ENCODE results near the gene LRRFIP2.
"Not testable (repeated sequence)": the region's sequence is repeated elsewhere in the genome, so short reads cannot be mapped to it uniquely, and the experiment has no call there.

LRRFIP2 gene

DNA sequence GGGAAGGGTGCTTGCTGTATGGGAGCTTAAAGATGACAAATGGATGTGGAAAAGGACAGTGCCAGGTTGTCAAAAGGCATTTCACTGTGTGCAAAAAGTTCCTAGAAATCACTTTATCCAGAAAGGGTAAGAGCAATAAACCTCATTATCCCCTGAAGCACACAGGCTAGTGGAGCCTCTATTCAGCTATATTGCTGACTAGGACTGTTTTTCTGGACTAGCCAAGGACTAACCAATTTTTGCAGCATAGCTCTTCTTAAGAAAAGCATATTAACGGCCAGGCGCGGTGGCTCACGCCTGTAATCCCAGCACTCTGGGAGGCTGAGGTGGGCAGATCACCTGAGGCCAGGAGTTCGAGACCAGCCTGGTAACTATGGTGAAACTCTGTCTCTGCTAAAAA is 116.3 kb downstream of the LRRFIP2 start:
- DNase-seq (ENCODE audit: low spot score) = no peak

DNA sequence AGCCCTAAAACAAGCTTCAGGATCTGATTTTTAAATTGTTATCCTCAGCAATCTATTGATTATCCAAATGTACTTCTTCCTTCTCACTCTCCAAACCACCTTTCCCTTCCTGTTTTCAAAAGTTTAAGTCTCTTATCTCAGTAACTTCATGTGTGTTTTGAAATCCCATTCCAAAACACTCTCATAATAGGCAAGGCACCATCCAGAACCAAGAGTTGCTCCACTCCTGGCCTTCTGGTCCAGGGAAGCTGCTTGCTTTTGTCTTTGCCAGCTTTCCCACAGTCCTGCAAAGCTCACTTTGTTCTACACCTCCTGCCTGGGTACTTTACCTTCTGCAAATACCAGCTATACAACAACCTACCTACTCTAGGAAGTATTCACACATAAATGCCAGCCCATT is 117.6 kb downstream of the LRRFIP2 start:
- DNase-seq (ENCODE audit: low spot score) = no peak

DNA sequence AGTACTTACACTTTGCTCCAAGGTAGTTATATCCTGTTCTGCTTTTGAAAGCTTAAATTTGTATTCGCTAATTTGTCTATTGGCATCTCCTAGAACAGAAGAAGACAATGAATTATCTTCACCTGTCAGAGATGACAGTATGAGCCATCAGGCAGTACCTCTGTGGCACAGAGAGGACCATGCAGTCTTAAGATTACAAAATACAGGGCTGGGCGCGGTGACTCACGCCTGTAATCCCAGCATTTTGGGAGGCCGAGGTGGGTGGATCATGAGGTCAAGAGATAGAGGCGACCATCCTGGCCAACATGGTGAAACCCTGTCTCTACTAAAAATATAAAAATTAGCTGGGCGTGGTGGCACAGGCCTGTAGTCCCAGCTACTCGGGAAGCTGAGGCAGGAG is 119.3 kb downstream of the LRRFIP2 start:
- not testable (repeated sequence) for DNase-seq (ENCODE audit: low spot score)

DNA sequence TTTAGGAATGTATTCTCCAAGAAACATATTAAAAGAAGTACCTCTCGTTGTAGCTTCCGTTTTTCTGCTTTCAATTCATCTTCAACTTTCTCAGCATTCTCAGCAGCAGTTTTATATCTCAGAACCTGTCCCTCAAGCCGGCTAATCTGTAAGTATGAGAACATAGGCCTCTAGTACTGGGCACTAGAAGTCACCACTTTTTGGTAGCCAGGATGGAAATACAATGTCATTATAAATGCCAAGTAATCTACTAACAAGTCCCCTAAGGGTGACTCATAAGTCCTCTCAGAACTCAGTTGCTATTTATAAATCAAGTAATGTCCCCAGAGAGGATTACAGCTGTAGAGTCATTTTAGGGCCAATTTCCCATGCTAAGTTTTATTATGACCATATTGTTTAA is 120.0 kb downstream of the LRRFIP2 start:
- peak; percentile 14 for DNase-seq (ENCODE audit: low spot score)

DNA sequence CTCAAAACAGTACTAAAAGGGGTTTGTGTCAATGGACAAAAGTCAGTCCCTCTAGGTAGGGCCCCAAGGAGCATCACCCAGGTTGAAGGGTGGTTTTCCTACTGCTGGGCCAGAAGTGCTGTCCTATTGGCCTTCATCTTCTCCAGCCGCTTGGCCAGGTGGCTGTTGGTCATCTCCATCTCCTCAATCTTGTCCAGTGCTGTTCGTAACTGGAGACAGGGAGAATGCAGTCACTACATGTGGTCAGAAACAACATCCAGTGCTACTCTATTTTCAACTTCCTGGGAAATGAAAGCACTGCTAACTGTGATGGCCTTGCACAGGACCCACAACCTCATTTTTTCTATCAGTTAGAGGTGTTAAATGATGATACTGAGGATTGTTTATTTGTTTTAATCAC is 120.6 kb downstream of the LRRFIP2 start:
- DNase-seq (ENCODE audit: low spot score) = no peak

DNA sequence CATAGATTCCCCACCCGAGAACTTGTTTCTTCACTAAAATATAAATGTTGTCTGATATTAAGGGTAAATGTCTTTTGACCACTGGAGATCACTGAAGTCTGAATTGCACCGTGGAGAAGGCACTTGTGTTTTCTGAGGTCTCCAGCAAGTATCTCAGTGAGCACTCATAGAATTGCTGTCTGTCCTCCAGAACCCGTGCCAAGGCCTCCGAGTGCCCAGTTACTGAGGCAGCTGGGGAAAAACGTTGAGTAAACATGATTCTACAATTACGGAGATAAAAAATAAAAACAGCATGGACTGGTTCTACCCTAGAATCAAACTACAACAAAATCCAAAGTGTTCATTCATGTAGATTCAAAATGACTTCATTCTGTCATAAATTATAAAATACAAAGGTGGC is 121.0 kb downstream of the LRRFIP2 start:
- no peak for DNase-seq (ENCODE audit: low spot score)

DNA sequence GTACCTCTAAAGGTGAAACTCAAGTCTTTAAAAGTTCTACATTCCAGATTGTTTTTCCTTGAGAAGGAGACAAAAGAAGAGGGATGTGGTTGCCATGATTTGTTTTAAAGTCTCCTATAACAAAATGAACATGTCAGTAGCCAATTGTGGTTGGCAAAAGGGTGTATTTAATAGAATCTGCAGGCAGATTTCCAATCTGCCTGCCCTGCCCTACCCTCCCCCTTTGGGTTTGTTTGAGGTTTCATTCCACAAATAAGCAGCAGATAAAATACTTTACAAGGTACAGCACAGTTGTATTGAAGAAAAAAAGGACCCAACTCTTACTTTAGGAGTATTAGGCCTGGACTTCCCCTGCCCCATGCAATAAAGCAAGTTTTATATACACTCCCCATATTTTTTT is 121.5 kb downstream of the LRRFIP2 start:
- DNase-seq (ENCODE audit: low spot score) = no peak

DNA sequence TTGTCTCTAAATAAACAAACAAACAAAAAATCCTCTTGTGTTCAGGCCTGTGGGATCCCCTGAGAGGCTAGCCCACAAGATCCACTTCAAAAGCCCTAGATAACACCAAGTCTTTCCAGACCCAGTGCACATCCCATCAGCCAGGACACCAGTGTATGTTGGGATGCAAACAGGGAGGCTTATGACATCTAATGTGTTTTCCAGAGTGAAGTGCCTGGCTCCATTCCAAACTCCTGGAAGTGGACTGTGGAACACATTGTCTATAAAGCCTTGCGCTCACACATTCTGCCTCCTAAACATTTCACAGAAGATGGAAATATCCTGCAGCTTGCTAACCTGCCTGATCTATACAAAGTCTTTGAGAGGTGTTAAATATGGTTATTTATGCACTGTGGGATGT is 124.1 kb downstream of the LRRFIP2 start:
- no peak for DNase-seq (ENCODE audit: low spot score)

DNA sequence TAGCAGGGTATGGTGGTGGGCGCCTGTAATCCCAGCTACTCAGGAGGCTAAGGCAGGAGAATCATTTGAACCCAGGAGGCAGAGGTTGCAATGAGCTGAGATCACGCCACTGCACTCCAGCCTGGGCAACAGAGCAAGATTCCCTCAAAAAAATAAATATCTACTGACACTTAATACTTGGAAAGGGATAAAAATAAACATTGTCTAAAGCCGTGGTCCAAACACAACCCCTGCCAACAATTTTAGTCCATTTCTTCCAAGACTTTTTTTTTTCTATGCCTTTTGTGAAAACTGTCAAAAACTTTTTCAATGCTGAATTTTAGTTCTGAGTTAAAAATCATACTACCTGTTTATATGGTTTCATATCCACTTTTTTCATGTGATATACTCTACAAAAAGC is 131.7 kb downstream of the LRRFIP2 start:
- not testable (repeated sequence) for DNase-seq (ENCODE audit: low spot score)

DNA sequence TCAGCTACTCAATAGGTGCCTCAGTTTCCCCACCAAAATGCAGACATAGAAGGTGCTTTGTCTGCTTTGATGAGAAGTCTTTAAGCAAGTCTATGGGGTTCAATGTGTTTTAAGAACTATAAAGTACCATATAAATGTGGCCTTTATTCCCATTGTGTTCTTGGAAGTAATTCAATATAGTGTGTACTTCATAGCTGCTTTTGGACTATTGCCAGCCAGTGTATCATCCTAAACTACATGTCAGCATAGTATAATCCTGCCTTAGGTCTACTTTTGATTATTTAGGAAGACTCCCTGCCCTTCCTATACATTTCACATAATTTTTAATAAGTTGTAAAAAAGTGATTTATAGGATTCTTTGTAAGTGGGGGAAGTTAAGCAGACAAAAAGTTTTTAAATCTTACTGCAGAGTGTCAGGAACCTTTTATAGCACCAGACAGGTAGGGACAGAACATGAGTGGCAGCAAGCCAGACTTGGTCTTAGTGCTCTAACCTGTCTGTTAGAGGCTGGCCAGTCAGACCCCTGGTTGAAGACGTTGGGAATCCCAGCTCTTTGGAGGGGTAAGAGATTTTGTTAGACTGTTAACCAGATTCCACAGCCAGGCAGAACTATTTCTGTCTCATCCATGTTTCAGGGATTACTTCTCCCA is 132.7 kb downstream of the LRRFIP2 start:
- no peak for DNase-seq (ENCODE audit: low spot score)

DNA sequence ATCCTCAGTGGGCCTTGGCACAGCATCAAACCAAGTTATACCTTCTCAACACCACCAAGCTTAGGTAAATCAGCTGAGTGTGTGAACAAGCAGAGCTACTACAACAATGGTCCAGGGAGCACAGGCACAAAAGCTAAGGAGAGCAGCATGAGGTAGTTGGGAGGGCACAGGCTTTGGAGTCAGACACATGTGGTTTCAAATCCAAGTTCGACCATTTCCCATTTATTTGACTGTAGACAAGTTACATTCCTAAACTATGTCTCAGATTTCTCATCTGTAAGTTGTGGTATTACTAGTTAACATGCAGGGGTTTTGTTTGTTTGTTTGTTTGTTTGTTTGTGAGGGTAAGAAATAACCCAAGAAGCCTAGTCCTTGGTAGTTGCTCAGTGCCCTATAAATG is 134.2 kb downstream of the LRRFIP2 start:
- DNase-seq (ENCODE audit: low spot score) = no peak

DNA sequence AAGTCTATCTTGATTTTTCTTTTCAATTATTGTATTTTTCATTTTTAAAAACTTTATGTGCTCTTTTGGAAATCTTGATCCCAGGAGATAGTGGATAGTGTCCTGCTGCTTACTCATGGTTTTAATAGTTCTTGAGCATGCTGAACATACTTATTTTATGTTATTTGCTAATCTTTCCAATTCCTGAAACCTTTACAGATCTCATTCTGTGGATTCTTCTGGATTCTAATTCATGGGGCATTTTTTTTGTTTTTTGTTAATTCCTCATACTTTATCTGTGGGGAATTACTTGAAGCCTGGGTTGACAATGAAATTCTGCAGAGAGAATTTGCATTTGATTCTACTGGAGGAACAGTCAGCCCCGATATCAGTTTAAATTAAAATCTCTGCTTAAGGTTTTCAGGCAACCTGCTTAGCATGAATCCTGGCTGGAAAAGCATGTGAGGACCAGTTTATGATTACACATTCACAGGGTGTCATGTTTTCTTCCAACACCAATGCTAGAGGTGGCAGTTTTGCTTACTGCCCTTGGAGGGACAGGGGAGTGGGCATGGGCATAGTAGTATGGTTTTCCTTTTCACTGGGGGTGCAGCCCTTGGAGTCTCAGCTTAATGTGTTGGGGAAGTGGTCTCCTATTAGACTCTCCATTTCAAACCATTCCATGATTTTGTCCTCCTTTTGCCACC is 135.1 kb downstream of the LRRFIP2 start:
- no peak for DNase-seq (ENCODE audit: low spot score)

DNA sequence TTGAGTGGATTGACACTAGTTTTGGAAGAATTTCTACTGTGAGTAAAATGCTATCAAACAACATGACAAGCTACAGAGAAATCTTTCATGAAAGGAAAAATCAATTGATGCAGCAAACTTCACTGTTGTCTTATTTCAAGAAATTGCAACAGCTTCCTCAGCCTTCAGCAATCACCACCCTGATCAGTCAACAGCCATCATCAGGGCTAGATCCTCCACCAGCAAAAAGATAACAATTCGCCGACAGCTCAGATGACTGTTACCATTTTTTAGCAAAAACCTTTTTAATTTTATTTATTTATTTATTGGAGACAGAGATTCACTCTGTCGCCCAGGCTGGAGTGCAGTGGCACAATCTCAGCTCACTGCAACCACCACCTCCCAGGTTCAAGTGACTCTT is 137.0 kb downstream of the LRRFIP2 start:
- no peak for DNase-seq (ENCODE audit: low spot score)

DNA sequence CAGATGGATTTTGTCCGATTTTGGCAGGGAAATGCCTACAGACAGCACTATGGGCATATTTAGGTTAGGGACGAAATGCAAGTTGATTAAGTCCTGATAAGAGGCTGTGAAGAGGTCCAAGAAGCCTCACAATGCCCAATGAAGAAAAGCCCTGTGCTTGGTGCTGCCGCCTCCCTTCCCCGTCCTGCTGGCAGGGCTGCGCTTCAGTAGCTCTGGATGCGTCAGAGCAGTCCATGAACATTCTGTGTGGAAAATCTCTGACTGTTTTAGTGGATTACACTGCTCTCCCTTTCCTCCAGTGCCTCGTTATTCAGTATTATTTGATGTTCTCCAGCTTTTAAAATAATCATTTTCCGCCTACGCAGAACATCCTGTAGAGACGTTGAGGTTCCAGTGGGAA is 141.4 kb downstream of the LRRFIP2 start:
- no peak for DNase-seq (ENCODE audit: low spot score)

DNA sequence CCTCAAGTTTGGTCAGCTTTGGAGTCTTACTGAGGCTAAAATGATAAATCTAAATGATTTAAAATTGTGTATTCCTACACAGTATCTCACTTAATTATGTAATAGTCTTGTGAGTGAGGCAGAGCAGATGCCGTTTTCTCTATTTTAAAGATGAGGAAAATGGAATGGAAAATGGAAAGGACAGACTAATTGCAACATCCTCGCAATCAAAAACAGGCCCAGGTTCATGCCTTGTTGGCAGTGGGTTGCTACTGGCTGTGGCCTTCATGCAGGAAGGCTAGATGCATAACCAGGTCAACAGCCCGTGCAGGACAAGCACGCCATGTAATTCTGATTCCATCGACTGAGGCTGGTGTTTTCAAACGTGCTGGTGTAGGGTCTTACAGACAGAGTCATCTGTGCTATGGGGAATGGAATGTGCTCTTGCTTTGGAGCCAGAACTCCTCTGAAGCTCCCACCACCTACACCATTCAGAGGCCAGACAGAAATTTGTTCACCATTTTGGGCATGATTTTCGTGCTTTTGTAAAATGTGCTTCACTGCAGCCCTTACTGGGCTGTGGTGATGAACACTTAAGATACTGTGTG is 143.2 kb downstream of the LRRFIP2 start:
- no peak for DNase-seq (ENCODE audit: low spot score)

DNA sequence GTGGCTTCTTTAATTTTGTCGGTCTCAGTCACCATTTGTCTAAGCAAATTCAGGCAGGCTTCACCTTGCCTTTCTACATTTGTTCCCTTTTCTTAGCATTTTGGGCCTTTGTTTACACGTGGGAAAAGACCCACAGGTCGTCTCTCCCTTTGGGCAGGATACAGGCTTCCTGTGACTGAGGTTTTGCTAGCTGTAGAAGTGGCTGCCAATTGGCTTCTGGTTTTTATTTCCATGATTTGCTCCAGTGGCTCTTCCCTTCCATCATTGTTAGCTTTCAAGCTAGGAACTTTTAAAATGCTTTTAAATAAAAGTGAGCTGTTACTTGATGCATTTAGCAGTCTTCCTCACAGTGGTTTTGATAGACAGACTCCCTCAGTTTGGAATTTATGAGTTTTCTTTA is 143.8 kb downstream of the LRRFIP2 start:
- peak; percentile 33 for DNase-seq (ENCODE audit: low spot score)

DNA sequence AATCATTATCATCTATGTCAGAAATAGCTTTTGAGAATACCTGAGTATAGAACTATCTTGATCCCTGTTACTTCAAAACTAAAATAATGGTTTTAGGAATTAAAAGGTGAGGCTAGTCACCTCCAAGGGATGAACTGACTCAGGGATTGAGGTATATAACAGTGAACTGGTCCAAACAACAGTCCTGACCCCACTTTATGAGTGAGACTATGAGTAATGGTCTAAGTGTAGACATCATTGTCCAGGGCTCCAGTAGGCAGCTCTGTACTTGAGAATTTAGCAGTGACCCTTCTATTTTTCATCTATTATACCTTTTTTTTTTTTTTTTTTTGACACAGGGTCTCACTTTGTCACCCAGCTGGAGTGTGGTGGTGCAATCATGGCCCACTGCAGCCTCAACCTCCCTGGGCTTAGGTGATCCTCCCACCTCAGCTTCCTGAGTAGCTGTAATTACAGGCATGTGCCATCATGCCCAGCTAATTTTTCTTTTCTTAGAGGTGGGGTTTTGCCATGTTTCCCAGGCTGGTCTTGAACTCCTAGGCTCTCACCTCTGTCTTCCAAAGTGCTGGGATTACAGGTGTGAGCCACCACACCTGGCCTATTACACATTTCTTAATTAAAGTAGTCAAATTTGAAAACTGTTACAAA is 144.7 kb downstream of the LRRFIP2 start:
- DNase-seq (ENCODE audit: low spot score) = peak; percentile 46

DNA sequence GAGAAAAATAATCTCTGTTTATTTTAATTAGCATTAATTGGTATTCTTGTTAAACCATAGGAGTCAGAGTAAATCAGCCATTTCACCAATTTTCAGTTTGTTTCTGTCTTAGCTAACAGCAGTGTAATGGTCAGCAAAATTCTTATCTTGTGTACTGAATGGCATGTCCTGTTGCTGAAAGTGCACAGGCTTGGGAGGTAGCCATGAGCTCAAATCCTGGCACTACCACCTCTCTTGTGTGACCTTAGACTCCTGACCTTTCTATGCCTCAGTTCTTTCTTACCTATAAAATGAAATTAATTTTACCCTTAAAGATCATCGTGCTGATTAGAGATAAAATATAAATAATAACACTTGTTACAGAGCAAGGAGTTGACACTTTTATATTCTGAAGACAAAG is 145.3 kb downstream of the LRRFIP2 start:
- DNase-seq (ENCODE audit: low spot score) = no peak

DNA sequence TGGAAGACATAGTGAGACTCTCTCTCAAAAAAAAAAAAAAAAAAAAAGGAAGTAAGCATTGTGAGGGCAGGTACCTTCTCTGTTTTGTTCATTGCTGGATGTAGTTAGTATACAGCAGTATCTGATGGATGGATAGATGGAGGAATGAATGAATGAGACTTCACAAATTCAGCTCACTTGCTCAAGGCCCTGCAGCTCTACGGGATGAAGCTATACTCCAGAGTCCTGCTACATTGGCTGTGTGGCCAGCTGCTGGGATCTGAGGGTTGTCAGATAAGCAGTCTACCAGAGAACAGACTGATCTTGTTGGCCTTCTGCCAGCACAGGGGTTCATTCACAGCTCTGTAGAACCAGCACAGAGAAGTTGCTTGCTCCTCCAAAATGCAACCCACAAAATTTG is 146.1 kb downstream of the LRRFIP2 start:
- DNase-seq (ENCODE audit: low spot score) = no peak

DNA sequence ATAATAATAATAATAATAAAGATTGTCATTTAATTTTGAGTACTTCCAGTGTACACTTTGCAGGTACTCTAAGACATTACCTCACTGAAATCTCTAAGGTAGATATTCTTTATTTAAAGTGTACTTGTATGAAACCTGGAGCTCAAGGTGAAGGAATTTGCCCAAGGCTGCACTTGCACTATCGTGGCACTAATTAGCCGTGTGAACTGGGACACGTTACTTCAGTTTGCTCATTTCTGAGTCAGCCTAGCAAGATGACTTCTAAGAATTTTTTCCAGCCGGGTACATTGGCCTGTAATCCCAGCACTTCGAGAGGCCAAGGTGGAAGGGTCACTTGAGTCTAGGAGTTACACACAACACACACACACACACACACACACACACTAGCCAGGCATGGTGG is 147.5 kb downstream of the LRRFIP2 start:
- peak; percentile 28 for DNase-seq (ENCODE audit: low spot score)

DNA sequence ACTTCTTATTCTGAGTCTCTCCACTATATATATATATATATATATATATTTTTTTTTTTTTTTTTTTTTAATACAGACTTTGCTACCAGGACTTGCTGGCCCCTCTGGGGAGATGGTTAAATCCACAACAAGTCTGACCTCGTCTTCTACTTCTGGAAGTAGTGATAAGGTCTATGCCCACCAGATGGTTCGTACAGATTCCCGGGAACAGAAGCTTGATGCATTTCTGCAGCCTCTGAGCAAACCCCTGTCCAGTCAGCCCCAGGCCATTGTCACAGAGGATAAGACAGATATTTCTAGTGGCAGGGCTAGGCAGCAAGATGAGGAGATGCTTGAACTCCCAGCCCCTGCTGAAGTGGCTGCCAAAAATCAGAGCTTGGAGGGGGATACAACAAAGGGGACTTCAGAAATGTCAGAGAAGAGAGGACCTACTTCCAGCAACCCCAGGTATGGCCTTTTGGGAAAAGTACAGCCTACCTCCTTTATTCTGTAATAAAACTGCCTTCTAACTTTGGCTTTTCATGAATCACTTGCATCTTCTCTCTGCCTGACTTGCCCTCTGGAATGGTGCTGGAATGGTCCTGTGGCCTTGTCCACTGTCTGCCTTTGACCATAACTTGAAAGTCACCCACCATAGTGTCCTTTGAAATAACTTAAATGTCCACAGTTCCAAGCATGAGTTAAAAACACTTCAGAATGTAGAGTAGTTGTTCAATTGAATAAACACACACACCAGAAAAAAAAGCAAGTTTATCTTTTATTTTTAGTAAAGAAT is 148.6 kb downstream of the LRRFIP2 start:
- peak; percentile 17 for DNase-seq (ENCODE audit: low spot score)

DNA sequence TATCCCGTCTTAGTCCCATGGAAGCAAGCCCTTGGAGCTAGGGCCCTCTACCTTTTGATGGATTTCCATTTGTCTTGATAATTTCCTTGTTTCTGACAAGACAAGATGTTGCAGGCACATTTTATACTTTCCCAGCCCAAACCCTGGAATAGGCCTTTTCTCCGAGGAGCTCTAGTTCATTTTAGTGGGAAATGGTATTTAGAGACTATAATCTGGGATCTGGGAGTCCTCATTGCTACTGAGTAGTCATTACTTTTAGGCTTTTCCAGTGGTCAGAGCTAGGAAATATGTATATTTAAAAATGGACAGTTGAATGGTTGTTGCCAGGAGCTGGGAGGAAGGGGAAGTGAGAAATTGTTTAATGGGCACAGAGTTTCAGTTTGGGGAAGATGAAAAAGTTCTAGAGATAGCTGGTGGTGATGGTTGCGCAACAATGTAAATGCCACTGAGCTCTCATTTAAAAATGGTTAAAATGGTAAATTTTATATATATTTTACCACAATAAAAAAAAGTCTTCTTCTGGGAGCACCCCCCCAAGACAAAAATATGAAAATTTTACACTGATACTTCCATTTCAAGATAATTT is 149.5 kb downstream of the LRRFIP2 start:
- no peak for DNase-seq (ENCODE audit: low spot score)
